HTR-8/SVneo (cell line): ENCODE data around the gene STX7.

Experiments
- DNase-seq: peaks from one replicate; pipeline ENCODE4 v3.0.0; 2011; ENCODE audit warnings: low spot score, mixed read lengths; ENCODE audit not compliant: insufficient read length
- FAIRE-seq: peaks from 2 replicates; lab custom pipeline; 2011; peaks lifted over from hg19 to GRCh38; lab: Jason Lieb, UNC

The STX7 gene

DNA sequence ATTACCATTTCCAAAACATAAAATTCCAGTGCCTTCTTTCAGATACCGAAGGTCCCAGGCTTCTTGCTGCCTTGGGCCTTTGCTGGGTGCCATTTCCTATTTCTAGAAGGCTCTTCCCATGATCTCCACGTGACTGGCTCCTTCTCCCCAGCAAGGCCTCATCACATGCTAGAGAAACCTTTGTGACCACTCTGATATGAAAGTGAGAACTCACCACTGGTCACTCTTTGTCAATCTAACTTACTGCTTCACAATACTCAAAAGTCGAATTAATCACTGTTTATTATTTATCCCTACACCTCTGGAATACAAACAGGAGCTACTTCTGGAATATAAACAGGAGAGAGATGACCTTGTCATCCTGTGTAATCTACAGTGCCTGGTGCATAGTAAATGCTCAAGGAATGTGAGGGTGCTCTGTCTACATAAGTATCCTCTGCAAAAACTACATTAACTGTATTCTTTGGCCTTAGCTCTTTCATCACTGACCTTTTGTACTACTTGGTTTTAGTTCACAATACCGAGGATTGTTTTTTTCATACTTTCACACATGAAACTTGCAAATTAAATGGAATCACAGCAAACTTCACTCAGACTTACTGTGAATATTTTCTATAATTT, 1.6 kb downstream of the STX7 start:
- DNase-seq = no peak
- FAIRE-seq = no peak

DNA sequence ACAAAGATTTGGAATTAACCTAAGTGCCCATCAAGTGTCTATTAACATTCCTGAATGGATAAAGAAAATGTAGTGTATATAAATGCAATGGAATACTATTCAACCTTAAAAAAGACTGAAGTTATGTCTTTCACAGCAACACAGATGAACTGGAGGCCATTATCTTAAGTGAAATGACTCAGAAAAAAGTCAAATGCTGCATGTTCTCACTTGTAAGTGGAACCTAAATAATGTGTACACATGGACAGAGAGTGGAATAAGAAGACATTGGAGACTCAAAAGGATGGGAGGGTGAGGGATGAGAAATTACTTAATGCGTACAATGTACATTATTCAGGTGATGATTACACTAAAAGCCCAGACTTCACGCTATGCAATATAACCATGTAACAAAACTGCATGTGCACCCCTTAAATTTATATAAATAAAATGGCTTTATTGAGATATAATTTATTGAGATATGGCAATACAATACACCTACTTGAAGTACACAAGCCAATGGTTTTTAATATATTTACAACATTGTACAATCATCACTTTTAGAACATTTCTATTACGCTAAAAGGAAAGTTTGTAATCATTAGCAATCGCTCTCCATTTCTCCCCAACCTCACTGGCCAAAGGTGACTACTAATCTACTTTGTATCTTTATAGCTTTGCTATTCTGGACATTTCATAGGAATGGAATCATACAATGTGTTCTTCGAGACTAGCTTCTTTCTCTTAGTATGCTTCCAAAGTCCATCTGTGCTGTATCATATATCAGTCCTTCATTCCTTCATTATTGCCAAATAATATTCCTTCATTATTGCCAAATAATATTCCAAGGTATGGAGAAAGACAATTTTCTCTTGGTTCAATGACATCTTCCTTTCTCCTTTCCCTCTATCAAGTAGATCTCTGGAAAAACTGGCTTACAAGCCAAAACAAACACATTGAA, 5.8 kb downstream of the STX7 start:
- no peak for FAIRE-seq

DNA sequence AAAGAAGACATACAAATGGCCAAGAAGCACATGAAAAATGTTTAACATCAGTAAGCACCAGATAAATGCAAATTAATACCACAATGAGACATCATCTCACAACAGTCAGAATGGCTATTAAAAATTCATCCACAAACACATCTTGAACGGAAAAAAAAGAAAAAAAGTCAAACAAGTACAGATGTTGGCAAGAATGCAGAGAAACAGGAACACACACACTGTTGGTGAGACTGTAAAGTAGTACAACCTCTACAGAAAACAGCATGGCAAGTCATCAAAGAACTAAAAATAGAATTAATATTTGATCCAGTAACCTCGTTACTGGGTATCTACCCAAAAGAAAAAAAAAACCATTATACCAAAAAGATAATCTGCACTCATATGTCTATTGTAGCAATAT, 6.5 kb downstream of the STX7 start:
- DNase-seq = no peak
- FAIRE-seq = no peak

More for the DNA sequence above, 5.8 kb downstream of the STX7 start:
- DNase-seq = no peak

DNA sequence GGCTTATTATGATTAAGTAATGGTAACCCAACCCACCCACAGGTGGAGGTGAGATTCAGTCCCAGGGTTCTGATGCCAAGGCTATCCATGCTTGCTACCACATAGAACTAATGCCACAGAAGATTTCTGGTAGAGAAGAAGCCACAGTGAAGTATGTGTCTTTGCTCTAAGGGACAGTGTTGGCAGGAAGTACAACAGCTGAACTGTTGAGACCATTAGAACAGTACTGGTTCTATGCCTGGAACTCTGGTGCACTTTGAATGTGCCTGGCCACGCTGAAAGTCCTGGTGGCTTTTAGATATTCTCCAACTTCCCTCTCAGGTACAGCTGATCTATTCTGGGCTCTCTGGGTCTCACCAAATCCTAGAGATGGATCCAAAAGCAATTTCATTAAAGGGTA, 7.8 kb downstream of the STX7 start:
- no peak for FAIRE-seq
- DNase-seq = no peak

- FAIRE-seq = no peak
- no peak for DNase-seq
Measured at GRCh38 chr6:132504757-132505156, 8.2 kb downstream of the STX7 start.

GRCh38 chr6:132499757-132500156, 13.2 kb downstream of the STX7 start:
- no peak for DNase-seq
- FAIRE-seq = no peak

DNA sequence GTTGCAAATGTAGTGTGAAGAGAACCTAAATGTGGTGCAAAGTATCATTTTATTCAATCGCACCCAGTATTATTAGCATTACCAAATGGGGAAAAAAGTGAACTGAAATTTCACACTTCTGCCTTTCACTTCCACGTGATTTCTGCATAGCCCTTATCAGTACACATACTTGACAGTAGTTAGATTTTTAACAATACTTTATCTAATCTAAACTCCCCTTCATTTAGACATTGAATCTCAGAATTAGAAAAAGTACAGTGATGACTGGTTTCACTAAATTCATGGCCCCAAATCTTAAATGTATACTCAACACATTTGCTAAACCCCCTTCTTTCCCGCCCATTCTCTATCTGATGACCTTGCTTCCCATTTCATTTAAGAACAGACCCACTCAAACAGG, 14.3 kb downstream of the STX7 start:
- FAIRE-seq (no peak), DNase-seq (no peak)

DNA sequence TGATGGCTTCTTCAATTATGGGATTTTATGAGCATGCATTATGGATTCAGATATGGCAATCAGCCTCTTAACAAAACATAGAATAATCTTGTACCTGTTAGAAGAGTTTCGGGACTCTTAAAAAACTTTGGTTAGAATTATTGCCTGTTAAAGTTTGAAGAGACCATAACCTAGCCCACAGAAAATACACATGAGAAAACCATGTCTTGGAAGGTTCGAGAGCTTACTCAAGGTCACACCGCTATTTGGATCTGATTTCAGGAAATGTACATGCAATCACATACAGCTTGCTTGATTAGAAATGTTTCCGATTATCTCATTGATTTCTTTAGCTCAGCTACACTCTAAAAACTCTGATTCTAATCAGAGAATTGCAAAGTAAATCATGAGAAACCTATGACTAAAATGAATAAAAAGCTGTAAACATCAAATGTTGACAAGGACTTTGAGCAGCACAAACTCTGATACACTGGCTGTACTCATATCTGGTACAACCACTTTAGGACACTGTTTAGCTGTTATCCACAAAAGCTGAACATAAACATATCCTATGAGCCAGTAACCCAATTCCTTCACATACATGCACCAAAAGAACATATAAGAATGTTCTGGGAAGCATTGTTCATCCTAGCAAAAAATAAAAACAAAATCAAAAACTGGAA, 16.3 kb downstream of the STX7 start:
- DNase-seq = no peak
- FAIRE-seq = no peak

DNA sequence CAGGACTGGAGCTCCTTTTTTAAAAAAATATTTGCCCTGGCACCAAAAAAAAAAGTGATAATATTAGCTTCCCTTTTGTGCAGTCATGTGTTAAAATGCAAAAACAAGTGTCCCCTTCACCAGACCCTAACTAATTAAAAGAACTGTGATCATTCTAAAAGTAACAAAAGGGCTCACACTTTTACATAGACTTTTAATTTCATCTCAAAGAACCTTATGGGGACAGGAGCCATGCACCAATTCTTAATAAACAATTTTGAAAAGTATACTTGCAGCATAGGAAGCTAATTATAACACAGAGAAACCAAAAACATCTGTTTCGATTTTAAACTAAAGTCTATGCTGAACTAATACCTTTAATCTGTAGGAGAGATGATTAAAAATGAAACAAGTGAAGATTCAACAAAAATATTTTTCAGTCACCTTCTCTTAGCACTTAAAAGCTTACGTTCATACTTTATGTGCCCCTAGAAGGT, 17.3 kb downstream of the STX7 start:
- DNase-seq = no peak
- no peak for FAIRE-seq

- no peak for DNase-seq
- FAIRE-seq = no peak
Measured at GRCh38 chr6:132494954-132495353, 18.0 kb downstream of the STX7 start.

DNA sequence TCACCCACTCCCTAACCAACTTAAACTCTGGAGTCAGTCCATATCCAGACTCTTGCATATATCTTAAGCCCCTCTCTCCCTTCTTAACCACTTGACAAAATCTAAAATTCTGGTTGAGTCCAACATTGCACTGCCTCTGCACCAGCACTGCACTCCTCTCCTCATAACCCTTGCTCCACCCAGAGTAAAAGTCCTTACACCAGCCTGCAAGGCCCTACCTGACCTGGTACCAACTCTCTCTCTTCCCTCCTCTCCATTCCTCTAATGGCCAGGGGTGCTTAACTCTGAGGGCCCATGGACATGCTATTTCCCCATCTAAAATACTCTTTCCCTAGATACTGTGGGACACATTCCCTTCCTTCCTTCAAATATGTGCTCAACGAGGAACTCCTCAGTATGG, 21.0 kb downstream of the STX7 start:
- no peak for DNase-seq
- no peak for FAIRE-seq

- no peak for DNase-seq
- no peak for FAIRE-seq
Measured at GRCh38 chr6:132491303-132491702, 21.6 kb downstream of the STX7 start.

GRCh38 chr6:132490478-132491204, 22.3 kb downstream of the STX7 start:
- DNase-seq (no peak), FAIRE-seq (no peak)

DNA sequence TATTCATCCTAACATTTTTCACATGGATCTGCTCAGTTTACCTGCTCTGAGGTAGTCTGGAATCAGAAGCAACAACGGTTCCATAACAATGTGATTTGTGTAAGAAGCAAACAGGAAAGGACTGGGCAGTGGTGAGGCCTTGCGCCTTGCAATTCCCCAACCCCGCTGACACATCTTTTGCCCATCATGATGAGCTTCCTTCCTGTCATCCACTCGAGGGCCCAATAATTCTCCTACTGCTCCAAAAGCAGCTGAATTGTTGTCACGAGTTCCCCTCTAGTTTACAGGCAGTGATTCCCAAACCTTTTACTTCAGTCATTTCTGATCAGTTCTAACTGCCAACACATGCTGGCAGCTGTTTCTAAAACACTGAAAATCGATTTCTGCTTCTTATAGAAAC, 22.9 kb downstream of the STX7 start:
- DNase-seq = no peak
- no peak for FAIRE-seq

DNA sequence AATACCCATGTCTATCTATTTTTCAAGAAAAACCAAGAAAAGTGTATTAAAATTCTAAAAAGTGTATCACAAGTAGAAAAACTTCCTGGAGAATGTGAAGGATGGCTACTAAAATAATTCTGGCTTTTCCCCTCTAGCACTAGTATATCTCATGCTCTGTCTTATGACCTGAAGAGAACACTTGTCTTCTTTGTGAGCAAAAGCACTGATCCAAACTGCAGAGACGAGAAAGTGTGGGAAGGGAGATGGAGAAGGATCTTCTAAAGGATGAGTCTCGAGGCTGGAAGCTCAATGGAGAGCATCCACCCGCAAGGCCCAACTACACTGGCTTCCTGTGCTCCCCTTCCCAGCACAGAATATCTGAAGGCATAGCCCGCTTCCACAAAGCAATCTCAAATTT, 23.5 kb downstream of the STX7 start:
- no peak for DNase-seq
- FAIRE-seq = no peak

- FAIRE-seq = no peak
- no peak for DNase-seq
Measured at GRCh38 chr6:132487762-132488161, 25.2 kb downstream of the STX7 start.

- FAIRE-seq (no peak), DNase-seq (no peak)
Measured at GRCh38 chr6:132484680-132485018, 28.3 kb downstream of the STX7 start.

DNA sequence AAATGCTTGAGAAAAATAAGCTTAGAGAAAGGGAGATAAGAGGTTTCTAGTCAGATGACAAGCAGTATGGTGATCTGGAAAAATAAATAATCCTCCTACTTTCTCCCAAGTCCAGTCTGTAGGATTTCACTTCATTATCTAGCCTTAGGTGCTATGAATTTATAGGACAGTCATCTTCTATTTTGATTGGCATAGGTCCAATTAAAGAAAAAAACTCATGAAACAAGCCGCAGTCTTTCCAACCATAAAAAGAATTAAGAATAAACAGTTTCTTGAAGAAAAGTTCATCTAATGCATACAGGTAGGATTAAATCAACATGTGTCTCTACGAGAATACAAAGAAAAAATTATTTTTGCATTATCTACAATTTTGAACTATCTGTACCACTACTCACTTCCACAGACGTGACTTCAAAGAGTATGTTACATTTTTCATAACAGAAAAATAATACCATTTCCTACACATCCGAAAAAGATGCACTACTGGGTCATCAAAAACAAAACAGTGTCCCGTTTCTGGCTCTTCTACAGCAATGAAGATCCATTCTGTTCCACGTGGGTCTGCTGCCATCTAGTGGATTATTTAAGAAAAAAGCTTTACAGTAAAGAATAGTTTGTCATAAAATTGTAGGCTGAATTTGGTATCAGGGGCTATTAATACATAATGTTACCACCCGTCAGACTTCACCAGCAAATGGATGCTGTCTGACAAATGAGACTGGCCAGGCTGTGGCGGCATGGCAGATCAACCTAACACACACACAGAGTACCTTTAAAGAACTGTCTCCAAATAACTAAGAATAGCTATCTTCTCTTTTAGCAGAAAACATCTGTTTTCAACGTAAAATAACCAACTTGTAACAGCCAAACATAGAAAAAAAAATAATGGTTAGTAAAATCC, 28.9 kb downstream of the STX7 start:
- FAIRE-seq (no peak), DNase-seq (peak; percentile 61)

- no peak for DNase-seq
- FAIRE-seq = no peak
Measured at GRCh38 chr6:132482581-132482980, 30.3 kb downstream of the STX7 start.

DNA sequence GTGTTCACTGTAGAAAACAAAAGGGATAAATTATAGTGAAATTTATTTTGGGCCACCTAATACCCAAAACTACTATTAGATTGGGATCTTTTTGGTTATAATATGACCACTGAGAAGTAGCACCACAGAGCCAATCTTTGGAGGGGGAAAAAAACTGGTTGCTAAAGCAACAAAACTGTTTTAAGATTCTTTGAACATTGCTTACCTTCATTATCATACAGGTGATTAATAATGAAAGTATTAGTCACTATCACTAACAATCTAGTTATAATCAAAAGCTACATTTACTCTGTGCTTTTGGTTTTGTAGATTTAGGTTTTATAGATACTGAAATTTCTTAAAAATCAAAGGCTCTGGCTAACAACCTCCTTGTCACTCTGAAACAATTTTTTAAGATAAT, 31.7 kb downstream of the STX7 start:
- DNase-seq = no peak
- FAIRE-seq = no peak
